ENCODE data around the gene CXCL6.

GRCh38 chr4:73865431-73866096, 29.1 kb downstream of the CXCL6 start:
- TF ChIP-seq CTCF (IDR thresholded peaks at IDR 0.05) = no peak
- TF ChIP-seq POLR2A (IDR thresholded peaks at IDR 0.05) = no peak

Data from tibial nerve (tissue), 3 donors.